ENCODE data around the gene RANBP3. TPM values are rescaled to one million over a fixed set of nuclear protein-coding genes. Genes with fewer than 3 reads are reported as not detected.
"Not testable (repeated sequence)": the region's sequence is repeated elsewhere in the genome, so short reads cannot be mapped to it uniquely, and the experiment has no call there.

The RANBP3 gene
- total and polyA plus RNA-seq, 7 donors, result 27.0 to 86.4 (median 63.1) TPM

DNA sequence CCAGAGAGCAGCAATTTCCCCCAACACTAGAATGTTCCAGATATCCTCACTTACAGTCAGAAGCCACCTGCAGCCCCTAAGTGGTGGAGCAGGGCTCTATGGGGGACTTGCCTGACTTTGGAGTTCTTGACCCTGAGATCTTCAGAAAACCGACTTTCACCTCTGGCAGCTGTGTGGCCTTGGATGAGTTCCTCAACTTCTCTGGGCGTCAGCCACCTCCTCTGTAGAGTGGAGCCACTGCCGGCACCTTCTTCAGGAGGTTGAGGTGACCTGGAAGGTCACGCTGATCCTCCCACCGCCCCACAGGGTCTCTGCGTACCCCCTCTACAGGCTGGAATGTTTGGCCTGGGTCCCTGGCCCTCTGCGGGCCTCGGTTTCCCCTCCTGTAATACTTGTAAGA is 100.5 kb downstream of the RANBP3 start:
- TF ChIP-seq EP300 (IDR thresholded peaks at IDR 0.05) (no peak), POLR2A (IDR thresholded peaks at IDR 0.05) (no peak), CTCF (IDR thresholded peaks at IDR 0.05) (no peak), POLR2AphosphoS5 (IDR thresholded peaks at IDR 0.05) (no peak)
- no peak overlapping the region for H3K4me3 ChIP-seq
- H3K36me3 ChIP-seq, result no peaks in the 10 kb centered on the region
- peaks cover 0 to 49% (median 38%) of the 10 kb centered on the region in 4 donors for H3K4me1 ChIP-seq
- intact Hi-C loops (cut with DNase I), result no loop called here
- WGBS, 2 donors, result 84 to 89% methylated on average over 8 of the region's 8 CpGs
- no peaks in the 10 kb centered on the region for H3K9me3 ChIP-seq
- H3K27me3 ChIP-seq, result no peaks in the 10 kb centered on the region
- no peak for DNase-seq
- H3K27ac ChIP-seq, result peak overlapping the region in 2 of 4 donors; percentile 47 to 60

DNA sequence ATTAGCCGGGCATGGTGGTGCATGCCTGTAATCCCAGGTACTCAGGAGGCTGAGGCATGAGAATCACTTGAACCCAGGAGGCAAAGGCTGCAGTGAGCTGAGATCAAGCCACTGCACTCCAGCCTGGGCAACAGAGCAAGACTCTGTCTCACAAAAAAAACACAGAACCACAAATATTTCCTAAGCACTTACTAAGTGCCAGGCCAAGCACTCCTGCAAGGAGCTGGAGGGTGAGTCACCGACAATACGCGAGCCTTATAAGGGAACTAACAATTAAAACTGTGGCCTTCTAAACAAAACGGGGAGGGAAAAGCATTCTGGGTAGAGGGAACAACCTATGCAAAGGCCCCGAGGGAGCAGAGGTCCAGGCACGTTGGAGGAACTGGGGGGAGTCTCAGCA is 103.4 kb downstream of the RANBP3 start:
- H3K36me3 ChIP-seq; DNase-seq; H3K27me3 ChIP-seq; intact Hi-C loops (cut with DNase I); H3K9me3 ChIP-seq; H3K27ac ChIP-seq; H3K4me3 ChIP-seq: not testable (repeated sequence)
- 84 to 85% methylated on average over 7 of the region's 7 CpGs for WGBS, 2 donors
- peaks cover 0 to 34% (median 21%) of the 10 kb centered on the region in 4 donors for H3K4me1 ChIP-seq

DNA sequence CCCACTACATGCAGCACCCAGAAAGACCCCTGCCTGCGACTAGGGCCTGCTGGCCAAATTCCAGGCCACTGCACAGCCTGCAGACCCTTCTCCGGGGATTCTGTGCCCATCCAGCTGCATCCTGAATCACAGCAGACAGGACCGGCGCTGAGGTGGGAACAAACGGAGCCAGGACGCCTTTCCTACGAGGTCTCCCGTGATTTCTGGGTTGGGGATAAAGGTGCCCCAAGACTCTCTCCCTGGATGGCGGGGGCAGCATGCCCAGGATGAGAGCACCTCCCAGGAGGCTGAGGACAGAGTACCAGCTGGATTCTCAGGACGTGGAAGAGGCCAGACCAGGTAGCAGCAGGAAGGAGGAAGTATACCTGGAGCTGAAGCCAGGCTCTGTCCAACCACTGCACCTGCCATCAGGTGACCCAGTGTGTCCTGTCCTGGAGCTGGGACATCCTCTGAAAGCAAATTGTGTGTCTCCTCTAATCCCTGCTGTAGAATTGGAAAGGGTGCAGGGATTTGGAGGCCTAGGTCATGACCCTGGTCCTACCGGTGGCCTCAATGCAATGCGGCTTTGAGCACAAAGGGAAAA is 104.2 kb downstream of the RANBP3 start:
- no peak overlapping the region for H3K27ac ChIP-seq
- peaks cover 0 to 26% (median 15%) of the 10 kb centered on the region in 4 donors for H3K4me1 ChIP-seq
- intact Hi-C loops (cut with DNase I), result no loop called here
- no peaks in the 10 kb centered on the region for H3K9me3 ChIP-seq
- no peak for DNase-seq
- TF ChIP-seq CTCF (IDR thresholded peaks at IDR 0.05) (no peak), POLR2A (IDR thresholded peaks at IDR 0.05) (no peak), POLR2AphosphoS5 (IDR thresholded peaks at IDR 0.05) (no peak), EP300 (IDR thresholded peaks at IDR 0.05) (no peak)
- H3K4me3 ChIP-seq, result no peak overlapping the region
- H3K36me3 ChIP-seq, result no peaks in the 10 kb centered on the region
- 91 to 92% methylated on average over 12 of the region's 12 CpGs for WGBS, 2 donors
- no peaks in the 10 kb centered on the region for H3K27me3 ChIP-seq

GRCh38 chr19:5870986-5871394 is 107.0 kb downstream of the RANBP3 start:
- Histone ChIP-seq H3K27me3 (no peaks in the 10 kb centered on the region), H3K4me1 (peaks cover 0 to 15% (median 7%) of the 10 kb centered on the region in 4 donors), H3K36me3 (no peaks in the 10 kb centered on the region), H3K9me3 (no peaks in the 10 kb centered on the region), H3K4me3 (no peak overlapping the region), H3K27ac (peak overlapping the region in 2 of 4 donors; percentile 57 to 60)
- DNase-seq, result no peak
- peak; percentile 51 to 80 (median 60) for TF ChIP-seq POLR2AphosphoS5 (IDR thresholded peaks at IDR 0.05)
- TF ChIP-seq CTCF (IDR thresholded peaks at IDR 0.05), result no peak
- intact Hi-C loops (cut with DNase I), result no loop called here
- 79 to 80% methylated on average over 12 of the region's 12 CpGs for WGBS, 2 donors

DNA sequence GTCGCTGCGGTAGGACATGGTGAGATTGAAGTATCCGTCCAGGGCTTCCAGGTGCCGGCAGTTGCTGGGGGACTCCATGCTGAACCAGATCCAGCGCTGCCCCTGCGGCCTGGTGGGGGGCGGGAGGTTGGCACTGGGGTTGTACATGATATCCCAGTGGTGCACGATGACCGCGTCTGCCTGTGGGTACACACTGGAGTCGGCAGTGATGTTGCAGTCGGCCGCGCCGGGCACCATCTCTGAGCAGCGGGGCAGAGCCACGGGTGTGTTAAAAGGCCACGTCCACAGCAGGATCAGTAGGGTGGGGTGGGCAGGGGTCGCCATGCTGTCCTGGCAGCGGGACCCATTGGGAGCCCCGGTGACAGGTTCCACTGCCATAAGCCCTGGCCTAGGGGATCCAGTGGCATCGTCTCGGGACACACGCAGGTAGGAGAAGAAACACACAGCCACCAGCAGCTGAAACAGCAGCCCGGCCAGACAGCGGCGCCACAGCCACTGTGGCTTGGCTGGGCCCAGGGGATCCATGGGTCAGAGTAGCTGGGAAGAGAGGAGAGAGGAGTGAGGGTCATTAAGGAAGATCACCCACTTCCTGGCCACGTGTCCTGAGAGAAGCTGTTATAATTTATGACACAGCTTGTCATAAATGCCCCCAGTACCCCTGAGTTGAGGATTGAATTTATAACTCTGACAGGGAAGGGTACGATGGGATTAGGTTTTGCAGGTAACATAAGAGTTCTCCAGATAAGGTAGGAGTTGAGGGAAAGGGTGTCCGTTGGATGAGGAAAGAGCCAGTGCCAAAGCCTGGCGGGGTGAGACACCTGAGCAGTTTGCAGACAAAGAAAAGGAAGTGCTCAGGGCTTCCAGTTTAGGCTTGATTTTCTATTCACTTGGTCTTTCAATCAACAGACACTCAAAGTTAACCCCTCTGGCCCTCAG is 110.5 kb downstream of the RANBP3 start:
- no peak overlapping the region for H3K4me3 ChIP-seq
- no peaks in the 10 kb centered on the region for H3K36me3 ChIP-seq
- TF ChIP-seq EP300 (IDR thresholded peaks at IDR 0.05) (no peak), CTCF (IDR thresholded peaks at IDR 0.05) (no peak), POLR2AphosphoS5 (IDR thresholded peaks at IDR 0.05) (no peak), POLR2A (IDR thresholded peaks at IDR 0.05) (no peak)
- H3K9me3 ChIP-seq, result no peaks in the 10 kb centered on the region
- peaks cover 0 to 12% (median 4%) of the 10 kb centered on the region in 4 donors for H3K4me1 ChIP-seq
- intact Hi-C loops (cut with DNase I), result no loop called here
- no peaks in the 10 kb centered on the region for H3K27me3 ChIP-seq
- 88% methylated on average over 31 of the region's 31 CpGs for WGBS, 2 donors
- DNase-seq, result no peak
- no peak overlapping the region for H3K27ac ChIP-seq
